HUES6 (cell line): ENCODE results near the gene NNT.
"Not testable (repeated sequence)": the region's sequence is repeated elsewhere in the genome, so short reads cannot be mapped to it uniquely, and the experiment has no call there.

Source experiments
- H3K27ac ChIP-seq: 2 replicates; pipeline ENCODE4 v1.7.0; 2013; ENCODE audit warnings: low read depth, mild to moderate bottlenecking, low read length, inconsistent platforms
- H3K27me3 ChIP-seq: 2 replicates; pipeline ENCODE4 v1.6.1; 2013; ENCODE audit warnings: low read length; ENCODE audit not compliant: control insufficient read depth, insufficient read depth
- H3K36me3 ChIP-seq: 2 replicates; pipeline ENCODE4 v1.6.1; 2013; ENCODE audit warnings: low read length; ENCODE audit not compliant: control insufficient read depth, insufficient read depth
- H3K4me1 ChIP-seq: 2 replicates; pipeline ENCODE4 v1.6.1; 2013; ENCODE audit warnings: low read length; ENCODE audit not compliant: control insufficient read depth, insufficient read depth
- H3K4me3 ChIP-seq: 2 replicates; pipeline ENCODE4 v1.5.1; 2013; ENCODE audit warnings: low read depth, low read length
- H3K9ac ChIP-seq: one replicate; pipeline ENCODE4 v1.6.1; 2013; ENCODE audit warnings: mild to moderate bottlenecking, low read length
- H3K9me3 ChIP-seq: 2 replicates; pipeline ENCODE4 v1.6.1; 2013; ENCODE audit warnings: low read depth, low read length; ENCODE audit not compliant: control insufficient read depth, insufficient read depth

NNT gene

GRCh38 chr5:43583724-43584123, 19.3 kb upstream of the NNT start:
- Histone ChIP-seq H3K27ac (no peak overlapping the region), H3K9me3 (peaks cover 9% of the 10 kb centered on the region; the same call in 1 of the 2 replicates), H3K36me3 (no peaks in the 10 kb centered on the region)

GRCh38 chr5:43584166-43584699, 18.7 kb upstream of the NNT start:
- Histone ChIP-seq H3K4me1 (peaks cover 8% of the 10 kb centered on the region; the same call in 1 of the 2 replicates), H3K4me3 (no peak overlapping the region), H3K27me3 (no peaks in the 10 kb centered on the region), H3K27ac (no peak overlapping the region), H3K36me3 (no peaks in the 10 kb centered on the region), H3K9me3 (peaks cover 9% of the 10 kb centered on the region; the same call in 1 of the 2 replicates), H3K9ac (no peak overlapping the region)

More at GRCh38 chr5:43583724-43584123, 19.3 kb upstream of the NNT start:
- H3K27me3 ChIP-seq: no peaks in the 10 kb centered on the region
- no peak overlapping the region for H3K9ac ChIP-seq
- no peak overlapping the region for H3K4me3 ChIP-seq
- peaks cover 8% of the 10 kb centered on the region; the same call in 1 of the 2 replicates for H3K4me1 ChIP-seq

- Histone ChIP-seq H3K9ac (no peak overlapping the region), H3K36me3 (no peaks in the 10 kb centered on the region), H3K9me3 (peaks cover 7% of the 10 kb centered on the region; the same call in 1 of the 2 replicates), H3K27ac (no peak overlapping the region), H3K27me3 (no peaks in the 10 kb centered on the region), H3K4me3 (no peak overlapping the region), H3K4me1 (peaks cover 12% of the 10 kb centered on the region)
These were observed 14.1 kb upstream of the NNT start for GRCh38 chr5:43588842-43589241.

GRCh38 chr5:43589310-43589709, 13.7 kb upstream of the NNT start:
- no peaks in the 10 kb centered on the region for H3K36me3 ChIP-seq
- peaks cover 4% of the 10 kb centered on the region; the same call in 1 of the 2 replicates for H3K9me3 ChIP-seq
- H3K9ac ChIP-seq: no peak overlapping the region
- H3K4me1 ChIP-seq: peaks cover 12% of the 10 kb centered on the region
- H3K4me3 ChIP-seq: no peak overlapping the region
- H3K27ac ChIP-seq: no peak overlapping the region
- no peaks in the 10 kb centered on the region for H3K27me3 ChIP-seq

- Histone ChIP-seq H3K9me3 (no peaks in the 10 kb centered on the region), H3K4me1 (peaks cover 8% of the 10 kb centered on the region; the same call in 1 of the 2 replicates), H3K9ac (no peak overlapping the region), H3K36me3 (no peaks in the 10 kb centered on the region), H3K27ac (no peak overlapping the region), H3K4me3 (no peak overlapping the region), H3K27me3 (no peaks in the 10 kb centered on the region)
These were observed 12.3 kb upstream of the NNT start for GRCh38 chr5:43590700-43591099.

GRCh38 chr5:43592363-43592762, 10.6 kb upstream of the NNT start:
- no peak overlapping the region for H3K4me3 ChIP-seq
- no peak overlapping the region for H3K9ac ChIP-seq

GRCh38 chr5:43598927-43599326, 4.1 kb upstream of the NNT start:
- H3K27me3 ChIP-seq, H3K9ac ChIP-seq, H3K27ac ChIP-seq, H3K36me3 ChIP-seq, H3K9me3 ChIP-seq, H3K4me3 ChIP-seq: not testable (repeated sequence)
- peaks cover 26% of the 10 kb centered on the region for H3K4me1 ChIP-seq

More at GRCh38 chr5:43592363-43592762, 10.6 kb upstream of the NNT start:
- Histone ChIP-seq H3K9me3 (no peaks in the 10 kb centered on the region), H3K4me1 (peaks cover 8% of the 10 kb centered on the region; the same call in 1 of the 2 replicates), H3K36me3 (no peaks in the 10 kb centered on the region), H3K27me3 (no peaks in the 10 kb centered on the region), H3K27ac (no peak overlapping the region)

GRCh38 chr5:43601454-43602260, 1.3 kb upstream of the NNT start:
- Histone ChIP-seq H3K36me3 (no peaks in the 10 kb centered on the region), H3K9ac (no peak overlapping the region), H3K4me3 (peak overlapping the region; percentile 97), H3K9me3 (no peaks in the 10 kb centered on the region), H3K27me3 (peaks cover 9% of the 10 kb centered on the region), H3K4me1 (peaks cover 31% of the 10 kb centered on the region), H3K27ac (no peak overlapping the region)

GRCh38 chr5:43603344-43604217, 601 bp downstream of the NNT start:
- Histone ChIP-seq H3K9ac (peak overlapping the region; percentile 77), H3K4me3 (peak overlapping the region; percentile 97), H3K4me1 (peaks cover 31% of the 10 kb centered on the region), H3K36me3 (no peaks in the 10 kb centered on the region), H3K9me3 (no peaks in the 10 kb centered on the region), H3K27ac (no peak overlapping the region), H3K27me3 (peaks cover 9% of the 10 kb centered on the region)

- Histone ChIP-seq H3K36me3 (0 out of 2 replicates have a peak, but pooled peaks cover 2% of the 10 kb centered on the region), H3K9ac (no peak overlapping the region), H3K9me3 (no peaks in the 10 kb centered on the region), H3K27me3 (peaks cover 9% of the 10 kb centered on the region), H3K4me1 (peaks cover 30% of the 10 kb centered on the region), H3K4me3 (no peak overlapping the region), H3K27ac (no peak overlapping the region)
These were observed 1.7 kb downstream of the NNT start for GRCh38 chr5:43604699-43605098.
